Stimulated activated naive CD8-positive, alpha-beta T cell treated with anti-CD3 and anti-CD28 coated beads, Interleukin-15, amount 100 ng/mL, for 72 hours (primary cell): ENCODE data around the gene TFE3.
A peak's percentile ranks its signal among the peaks of the same experiment; 100 is the strongest.

ENCODE experiments used
- ATAC-seq: fragments of 150-1000 bp; cut with Tn5 transposase; 2 replicates; pipeline ENCODE4 v1.10.0; 2021; ENCODE audit warnings: mild to moderate bottlenecking, moderate library complexity
- DNase-seq, 2 donors: peaks; one replicate each; pipeline ENCODE4 v3.0.0; 2021 to 2022
- H3K27ac Mint-ChIP-seq, 2 donors: one replicate each; pipeline ENCODE4 v1.8.0; 2022; ENCODE audit warnings: mild to moderate bottlenecking in 2 of 2, mixed read lengths in 2 of 2, moderate library complexity in 2 of 2
- H3K27me3 Mint-ChIP-seq: one replicate; pipeline ENCODE4 v1.8.0; 2022; ENCODE audit warnings: mixed read lengths
- H3K4me1 Mint-ChIP-seq: one replicate; pipeline ENCODE4 v1.8.0; 2022; ENCODE audit warnings: mild to moderate bottlenecking, mixed read lengths
- H3K4me3 Mint-ChIP-seq, 2 donors: one replicate each; pipeline ENCODE4 v1.8.0; 2022; ENCODE audit warnings: mild to moderate bottlenecking in 2 of 2, mixed read lengths in 2 of 2, moderate library complexity in 1 of 2
- H3K9me3 Mint-ChIP-seq, 2 donors: one replicate each; pipeline ENCODE4 v1.8.0; 2022; ENCODE audit warnings: mixed read lengths in 2 of 2

The TFE3 gene

GRCh38 chrX:49043220-49043986 is at the start of gene TFE3:
TSS of gene TFE3 (minus strand) at chrX:49043357. CDS start at chrX:49043226, 131 bp downstream.
- Mint-ChIP-seq H3K4me1 (peaks cover 43% of the 10 kb centered on the region), H3K27ac (peak within 1 kb of the TSS; percentile 95 to 98), H3K9me3 (no peaks in the 10 kb centered on the region), H3K27me3 (no peaks in the 10 kb centered on the region), H3K4me3 (peak within 1 kb of the TSS; percentile 92 to 94)
- ATAC-seq (peak; percentile 93), DNase-seq (peak; percentile 92 to 97)

- H3K27ac Mint-ChIP-seq = no peak overlapping the region
- no peaks in the 10 kb centered on the region for H3K27me3 Mint-ChIP-seq
- H3K4me3 Mint-ChIP-seq = no peak overlapping the region
- H3K4me1 Mint-ChIP-seq = no peaks in the 10 kb centered on the region
- DNase-seq (no peak), ATAC-seq (no peak)
- H3K9me3 Mint-ChIP-seq = no peaks in the 10 kb centered on the region
Measured at GRCh38 chrX:49089553-49089952, 46.4 kb upstream of the TFE3 start.

- ATAC-seq (no peak), DNase-seq (no peak)
- no peak overlapping the region for H3K27ac Mint-ChIP-seq
- H3K4me1 Mint-ChIP-seq = peaks cover 20% of the 10 kb centered on the region
- no peak overlapping the region for H3K4me3 Mint-ChIP-seq
- no peaks in the 10 kb centered on the region for H3K27me3 Mint-ChIP-seq
- no peaks in the 10 kb centered on the region for H3K9me3 Mint-ChIP-seq
Measured at GRCh38 chrX:49082271-49082871, 39.2 kb upstream of the TFE3 start.

- Mint-ChIP-seq H3K4me1 (peaks cover 20% of the 10 kb centered on the region), H3K27me3 (no peaks in the 10 kb centered on the region)
- DNase-seq = peak; percentile 59 to 78
Measured at GRCh38 chrX:49079489-49080428, 36.6 kb upstream of the TFE3 start, which contains the start of gene WDR45. TSS of gene WDR45 (minus strand) at chrX:49079887. CDS start at chrX:49078095, 1,792 bp downstream.

GRCh38 chrX:49077941-49078340 is 34.8 kb upstream of the TFE3 start:
- ATAC-seq = no peak
- H3K27me3 Mint-ChIP-seq = no peaks in the 10 kb centered on the region
- DNase-seq = no peak
- H3K4me3 Mint-ChIP-seq = no peak overlapping the region
- no peaks in the 10 kb centered on the region for H3K9me3 Mint-ChIP-seq
- no peak overlapping the region for H3K27ac Mint-ChIP-seq
- H3K4me1 Mint-ChIP-seq = peaks cover 38% of the 10 kb centered on the region

More at GRCh38 chrX:49079489-49080428, 36.6 kb upstream of the TFE3 start, which contains the start of gene WDR45:
- Mint-ChIP-seq H3K4me3 (peak within 1 kb of the TSS; percentile 96 to 97), H3K9me3 (no peaks in the 10 kb centered on the region), H3K27ac (peak within 1 kb of the TSS; percentile 97 to 98)
- peak; percentile 88 for ATAC-seq

- Mint-ChIP-seq H3K27ac (peak overlapping the region in 1 of 2 donors; percentile 48), H3K9me3 (no peaks in the 10 kb centered on the region), H3K4me1 (peaks cover 36% of the 10 kb centered on the region), H3K27me3 (no peaks in the 10 kb centered on the region), H3K4me3 (no peak overlapping the region)
- DNase-seq (no peak), ATAC-seq (no peak)
Measured at GRCh38 chrX:49075347-49075746, 32.2 kb upstream of the TFE3 start.

- no peaks in the 10 kb centered on the region for H3K27me3 Mint-ChIP-seq
- H3K4me3 Mint-ChIP-seq = peak within 1 kb of the TSS; percentile 87 to 97
- H3K9me3 Mint-ChIP-seq = no peaks in the 10 kb centered on the region
- DNase-seq (peak; percentile 77 to 91), ATAC-seq (peak; percentile 95)
- peak within 1 kb of the TSS; percentile 85 to 88 for H3K27ac Mint-ChIP-seq
- peaks cover 29% of the 10 kb centered on the region for H3K4me1 Mint-ChIP-seq
Measured at GRCh38 chrX:49073601-49074575, 30.7 kb upstream of the TFE3 start, which contains the start of gene PRAF2. TSS of gene PRAF2 (minus strand) at chrX:49074002. CDS start at chrX:49073987, 15 bp downstream.

- ATAC-seq (no peak), DNase-seq (no peak)
- H3K4me3 Mint-ChIP-seq = peak overlapping the region; percentile 87 to 97
- no peaks in the 10 kb centered on the region for H3K9me3 Mint-ChIP-seq
- H3K4me1 Mint-ChIP-seq = peaks cover 23% of the 10 kb centered on the region
- no peaks in the 10 kb centered on the region for H3K27me3 Mint-ChIP-seq
- H3K27ac Mint-ChIP-seq = peak overlapping the region; percentile 74 to 88
Measured at GRCh38 chrX:49072712-49073095, 29.5 kb upstream of the TFE3 start.

GRCh38 chrX:49071877-49072711 is 28.9 kb upstream of the TFE3 start:
- Mint-ChIP-seq H3K27ac (peak overlapping the region in 1 of 2 donors; percentile 91), H3K4me3 (peak overlapping the region; percentile 87 to 97), H3K4me1 (peaks cover 23% of the 10 kb centered on the region), H3K9me3 (no peaks in the 10 kb centered on the region), H3K27me3 (no peaks in the 10 kb centered on the region)
- DNase-seq (no peak), ATAC-seq (no peak)

- Mint-ChIP-seq H3K4me3 (peak overlapping the region in 1 of 2 donors; percentile 6), H3K27me3 (no peaks in the 10 kb centered on the region), H3K27ac (peak overlapping the region in 1 of 2 donors; percentile 91), H3K9me3 (no peaks in the 10 kb centered on the region), H3K4me1 (peaks cover 23% of the 10 kb centered on the region)
- DNase-seq (no peak), ATAC-seq (no peak)
Measured at GRCh38 chrX:49070988-49071387, 27.8 kb upstream of the TFE3 start.

GRCh38 chrX:49069038-49069437 is 25.9 kb upstream of the TFE3 start:
- no peak for DNase-seq
- Mint-ChIP-seq H3K27me3 (no peaks in the 10 kb centered on the region), H3K4me3 (no peak overlapping the region), H3K4me1 (peaks cover 15% of the 10 kb centered on the region), H3K27ac (no peak overlapping the region), H3K9me3 (no peaks in the 10 kb centered on the region)
- ATAC-seq = no peak

GRCh38 chrX:49067285-49068120 is 24.3 kb upstream of the TFE3 start:
- ATAC-seq = peak; percentile 35
- Mint-ChIP-seq H3K4me1 (peaks cover under 1% of the 10 kb centered on the region), H3K9me3 (no peaks in the 10 kb centered on the region), H3K27ac (peak overlapping the region in 1 of 2 donors; percentile 34), H3K4me3 (no peak overlapping the region), H3K27me3 (no peaks in the 10 kb centered on the region)
- DNase-seq = no peak

GRCh38 chrX:49066690-49067089 is 23.5 kb upstream of the TFE3 start:
- Mint-ChIP-seq H3K27ac (no peak overlapping the region), H3K9me3 (no peaks in the 10 kb centered on the region), H3K4me1 (no peaks in the 10 kb centered on the region), H3K4me3 (no peak overlapping the region), H3K27me3 (no peaks in the 10 kb centered on the region)
- no peak for DNase-seq
- no peak for ATAC-seq
